Fibroblast of lung (primary cell): Measurements from ENCODE around the gene PPP5C.

Experiments used
- CTCF ChIP-seq, 2 donors: IDR thresholded peaks in 1 of 2; conservative IDR thresholded peaks in 1 of 2; 1 replicate in 1 of 2; 2 replicates in 1 of 2; pipeline ENCODE4 v1.5.1; 2011 to 2012; ENCODE audit warnings: low read length in 2 of 2, control low read depth in 1 of 2, inconsistent platforms in 1 of 2, low read depth in 1 of 2, mild to moderate bottlenecking in 1 of 2
- EZH2 ChIP-seq: IDR thresholded peaks from 2 replicates; pipeline ENCODE4 v1.5.1; 2012; ENCODE audit warnings: low read length, control low read depth, mild to moderate bottlenecking; ENCODE audit errors: missing control alignments

- TF ChIP-seq CTCF (conservative IDR thresholded peaks at IDR 0.05 in 1 of 2, IDR thresholded peaks at IDR 0.05 in 1 of 2; ENCODE audit: low read depth in 1 of 2, low read length in 2 of 2) (no peak), EZH2 (no peak)
Measured at GRCh38 chr19:46380690-46381089, 33.8 kb downstream of the PPP5C start.
